Smooth muscle cell (in vitro differentiated cells): ENCODE data around the gene GPX4. TPM values are rescaled to one million over a fixed set of nuclear protein-coding genes. Genes with fewer than 3 reads are reported as not detected.

Source experiments
- DNase-seq: peaks from one replicate; lab custom pipeline; 2025; ENCODE audit not compliant: unreplicated experiment; lab: John Stamatoyannopoulos, UW
- H2AFZ ChIP-seq: fragments of 200-600 bp; sonication (generic); 2 replicates; pipeline ENCODE4 v1.6.0; 2016; ENCODE audit warnings: antibody characterized with exemption, low read depth, mild to moderate bottlenecking
- H3F3A ChIP-seq: fragments of 200-600 bp; sonication (generic); 2 replicates; pipeline ENCODE4 v1.6.0; 2017; ENCODE audit warnings: antibody characterized with exemption, low read depth
- H3K27ac ChIP-seq: fragments of 200-600 bp; sonication (generic); 2 replicates; pipeline ENCODE4 v1.5.1; 2016; ENCODE audit warnings: low read depth, mild to moderate bottlenecking
- H3K27me3 ChIP-seq: fragments of 200-600 bp; sonication (generic); 2 replicates; pipeline ENCODE4 v1.6.1; 2016; ENCODE audit warnings: low read depth, mild to moderate bottlenecking
- H3K36me3 ChIP-seq: fragments of 200-600 bp; sonication (generic); 2 replicates; pipeline ENCODE4 v1.5.1; 2016; ENCODE audit warnings: low read depth
- H3K4me1 ChIP-seq: fragments of 200-600 bp; sonication (generic); 2 replicates; pipeline ENCODE4 v1.5.1; 2016; ENCODE audit warnings: low read depth
- H3K4me2 ChIP-seq: fragments of 200-600 bp; sonication (generic); 2 replicates; pipeline ENCODE4 v1.6.0; 2016; ENCODE audit warnings: mild to moderate bottlenecking
- H3K4me3 ChIP-seq: fragments of 200-600 bp; sonication (generic); 2 replicates; pipeline ENCODE4 v1.5.1; 2016; ENCODE audit warnings: mild to moderate bottlenecking
- H3K79me2 ChIP-seq: fragments of 200-600 bp; sonication (generic); 2 replicates; pipeline ENCODE4 v1.6.0; 2016; ENCODE audit warnings: low read depth, mild to moderate bottlenecking
- H3K9ac ChIP-seq: fragments of 200-600 bp; sonication (generic); 2 replicates; pipeline ENCODE4 v1.6.0; 2016; ENCODE audit warnings: low read depth
- H3K9me3 ChIP-seq: fragments of 200-600 bp; sonication (generic); replicated peaks from 2 replicates; pipeline ENCODE4 v1.5.1; 2016; ENCODE audit warnings: low read depth
- H4K20me1 ChIP-seq: fragments of 200-600 bp; sonication (generic); 2 replicates; pipeline ENCODE4 v1.6.0; 2016; ENCODE audit warnings: low read depth
- CTCF ChIP-seq: fragments of 200-600 bp; sonication (generic); IDR thresholded peaks from 2 replicates; pipeline ENCODE4 v1.5.1; 2017; ENCODE audit warnings: borderline replicate concordance, mild to moderate bottlenecking, antibody characterized with exemption; ENCODE audit not compliant: insufficient read depth, poor library complexity, severe bottlenecking
- WGBS: methylation state at CpG from one replicate; pipeline ENCODE4 v1.1.7; 2016; ENCODE audit warnings: low lambda C conversion rate; 5-methylcytosine and 5-hydroxymethylcytosine counted together
- polyA plus RNA-seq: library from polyadenylated mRNA; unstranded; fragments of >200 nt; fragmentation: Nextera tagmentation; extraction: Ambion mirVana; gene quantifications from 2 replicates; pipeline ENCODE4 v1.2.1, GENCODE V29; 2016
- total RNA-seq: library from RNA; depleted of rRNA; stranded (reverse); fragments of >200 nt; gene quantifications from 2 replicates; pipeline ENCODE4 v1.2.3, GENCODE V29; 2014

GPX4 gene
- total and polyA plus RNA-seq, 2 experiments from 2014 or later = 325 to 450 TPM

- Histone ChIP-seq H3K4me3 (peak overlapping the region; percentile 90), H3K36me3 (no peaks in the 10 kb centered on the region), H4K20me1 (peaks cover 29% of the 10 kb centered on the region), H3F3A (no peaks in the 10 kb centered on the region), H2AFZ (no peak overlapping the region), H3K27ac (no peak overlapping the region), H3K4me2 (peak overlapping the region; percentile 98), H3K27me3 (no peaks in the 10 kb centered on the region), H3K4me1 (peaks cover 7% of the 10 kb centered on the region), H3K9ac (peak overlapping the region; percentile 92), H3K79me2 (peaks cover 31% of the 10 kb centered on the region), H3K9me3 (no peaks in the 10 kb centered on the region)
- 90% methylated on average over 31 of the region's 32 CpGs for WGBS
- TF ChIP-seq CTCF = no peak
- DNase-seq = no peak
Observed at GRCh38 chr19:1093811-1094553, 9.8 kb upstream of the GPX4 start.

GRCh38 chr19:1094655-1094977 lies 9.2 kb upstream of the GPX4 start:
- DNase-seq = no peak
- no peaks in the 10 kb centered on the region for H3F3A ChIP-seq
- 4% methylated on average over 15 of the region's 19 CpGs for WGBS
- TF ChIP-seq CTCF = no peak
- no peaks in the 10 kb centered on the region for H3K27me3 ChIP-seq
- no peaks in the 10 kb centered on the region for H3K9me3 ChIP-seq
- peaks cover 31% of the 10 kb centered on the region for H3K79me2 ChIP-seq
- peaks cover 29% of the 10 kb centered on the region for H4K20me1 ChIP-seq
- H3K4me1 ChIP-seq = peaks cover 7% of the 10 kb centered on the region
- peak overlapping the region; percentile 43 for H3K27ac ChIP-seq
- H3K4me3 ChIP-seq = peak overlapping the region; percentile 90
- peak overlapping the region; percentile 92 for H3K9ac ChIP-seq
- H3K4me2 ChIP-seq = peak overlapping the region; percentile 98
- H2AFZ ChIP-seq = no peak overlapping the region
- H3K36me3 ChIP-seq = no peaks in the 10 kb centered on the region

- Histone ChIP-seq H3K79me2 (peaks cover 31% of the 10 kb centered on the region), H4K20me1 (peaks cover 29% of the 10 kb centered on the region), H3F3A (no peaks in the 10 kb centered on the region), H3K36me3 (no peaks in the 10 kb centered on the region), H3K4me1 (peaks cover 7% of the 10 kb centered on the region), H3K9ac (peak within 1 kb of the TSS; percentile 92), H3K27me3 (no peaks in the 10 kb centered on the region), H2AFZ (no peak within 1 kb of the TSS), H3K4me2 (peak within 1 kb of the TSS; percentile 98), H3K4me3 (peak within 1 kb of the TSS; percentile 90), H3K27ac (peak within 1 kb of the TSS; percentile 43), H3K9me3 (no peaks in the 10 kb centered on the region)
- DNase-seq = peak; percentile 88
- TF ChIP-seq CTCF = no peak
- WGBS = under 1% methylated on average over 37 of the region's 81 CpGs
Observed at GRCh38 chr19:1094978-1095701, 8.7 kb upstream of the GPX4 start, which contains the start of gene POLR2E. TSS of gene POLR2E (minus strand) at chr19:1095375. CDS start at chr19:1095315, 60 bp downstream.
